ENCODE measurements around the gene ACTR3.

- TF ChIP-seq CTCF (conservative IDR thresholded peaks at IDR 0.05 in 1 of 2, IDR thresholded peaks at IDR 0.05 in 1 of 2; ENCODE audit: extremely low read depth in 1 of 2, insufficient read depth in 1 of 2, low read depth in 1 of 2, low read length in 2 of 2) (peak; percentile 56 to 66), EZH2 (IDR thresholded peaks at IDR 0.05; ENCODE audit: borderline replicate concordance, low read length) (no peak)
Measured at GRCh38 chr2:113977660-113978523, 88.0 kb downstream of the ACTR3 start.

All from mammary epithelial cell (primary cell).